ENCODE results near the gene PSMA5.
A peak's percentile ranks its signal among the peaks of the same experiment; 100 is the strongest.
"Not testable (repeated sequence)": the region's sequence is repeated elsewhere in the genome, so short reads cannot be mapped to it uniquely, and the experiment has no call there.

Gene PSMA5

DNA sequence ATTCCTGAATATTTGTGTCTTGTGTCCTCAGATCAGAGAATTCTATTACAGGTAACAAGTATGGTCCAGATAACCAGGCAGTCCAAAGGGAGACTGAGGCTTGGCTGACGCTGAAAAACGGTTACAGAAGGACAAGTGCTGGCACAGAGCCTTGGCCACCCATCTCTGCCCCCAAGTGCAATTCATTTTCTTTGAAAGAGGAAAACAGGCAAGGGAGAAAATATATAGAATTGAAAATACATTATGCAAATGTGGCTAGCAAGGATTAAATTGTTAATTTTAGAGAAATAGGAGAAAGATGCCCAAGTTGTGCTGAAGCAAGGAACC is 29.8 kb downstream of the PSMA5 start:
- TF ChIP-seq, protein P1, sequence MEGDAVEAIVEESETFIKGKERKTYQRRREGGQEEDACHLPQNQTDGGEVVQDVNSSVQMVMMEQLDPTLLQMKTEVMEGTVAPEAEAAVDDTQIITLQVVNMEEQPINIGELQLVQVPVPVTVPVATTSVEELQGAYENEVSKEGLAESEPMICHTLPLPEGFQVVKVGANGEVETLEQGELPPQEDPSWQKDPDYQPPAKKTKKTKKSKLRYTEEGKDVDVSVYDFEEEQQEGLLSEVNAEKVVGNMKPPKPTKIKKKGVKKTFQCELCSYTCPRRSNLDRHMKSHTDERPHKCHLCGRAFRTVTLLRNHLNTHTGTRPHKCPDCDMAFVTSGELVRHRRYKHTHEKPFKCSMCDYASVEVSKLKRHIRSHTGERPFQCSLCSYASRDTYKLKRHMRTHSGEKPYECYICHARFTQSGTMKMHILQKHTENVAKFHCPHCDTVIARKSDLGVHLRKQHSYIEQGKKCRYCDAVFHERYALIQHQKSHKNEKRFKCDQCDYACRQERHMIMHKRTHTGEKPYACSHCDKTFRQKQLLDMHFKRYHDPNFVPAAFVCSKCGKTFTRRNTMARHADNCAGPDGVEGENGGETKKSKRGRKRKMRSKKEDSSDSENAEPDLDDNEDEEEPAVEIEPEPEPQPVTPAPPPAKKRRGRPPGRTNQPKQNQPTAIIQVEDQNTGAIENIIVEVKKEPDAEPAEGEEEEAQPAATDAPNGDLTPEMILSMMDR (IDR thresholded peaks at IDR 0.05; ENCODE audit: control insufficient read depth, extremely low read depth, insufficient read depth): no peak
- DNase-seq (ENCODE audit: low read depth): no peak
- H3K4me3 ChIP-seq (ENCODE audit: low read depth, low read length): no peak overlapping the region

- no peak for DNase-seq (ENCODE audit: low read depth)
- TF ChIP-seq, protein P1 (IDR thresholded peaks at IDR 0.05; ENCODE audit: control insufficient read depth, extremely low read depth, insufficient read depth): no peak
- no peak overlapping the region for H3K4me3 ChIP-seq (ENCODE audit: low read depth, low read length)
Measured at GRCh38 chr1:109395602-109396512, 30.4 kb downstream of the PSMA5 start.

- H3K4me3 ChIP-seq (ENCODE audit: low read depth, low read length); DNase-seq (ENCODE audit: low read depth): not testable (repeated sequence)
Measured at GRCh38 chr1:109395282-109395599, 31.0 kb downstream of the PSMA5 start.

GRCh38 chr1:109394591-109395281 is 31.5 kb downstream of the PSMA5 start:
- no peak overlapping the region for H3K4me3 ChIP-seq (ENCODE audit: low read depth, low read length)
- DNase-seq (ENCODE audit: low read depth): no peak
- TF ChIP-seq, protein P1 (IDR thresholded peaks at IDR 0.05; ENCODE audit: control insufficient read depth, extremely low read depth, insufficient read depth): no peak

DNA sequence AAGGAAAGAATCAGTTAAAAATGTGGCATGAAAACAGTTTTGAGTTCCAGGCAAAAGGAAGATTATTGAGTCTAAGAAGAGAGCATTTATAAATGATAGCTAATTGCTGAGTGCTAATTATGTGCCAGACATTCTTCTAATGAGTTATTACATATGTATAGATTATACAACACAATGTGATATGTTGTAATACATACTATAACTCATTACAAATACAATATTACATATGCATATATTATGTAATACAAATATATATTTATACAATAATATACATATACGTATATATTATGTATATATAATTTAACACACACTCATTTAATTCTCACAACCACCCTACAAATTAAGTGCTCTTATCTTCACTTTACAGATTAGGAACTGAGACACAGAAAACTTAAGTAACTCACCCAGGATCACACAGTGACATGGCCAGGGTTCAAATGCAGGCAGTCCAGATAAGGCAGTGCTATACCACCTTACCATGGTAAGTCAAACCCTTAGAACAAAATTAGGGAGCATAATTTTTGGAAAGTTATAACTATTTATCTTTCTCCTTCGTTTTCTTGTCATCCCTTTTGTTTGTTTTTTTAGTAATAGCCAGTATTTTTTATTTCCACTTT is 32.5 kb downstream of the PSMA5 start:
- no peak for DNase-seq (ENCODE audit: low read depth)
- no peak overlapping the region for H3K4me3 ChIP-seq (ENCODE audit: low read depth, low read length)
- TF ChIP-seq, protein P1 (IDR thresholded peaks at IDR 0.05; ENCODE audit: control insufficient read depth, extremely low read depth, insufficient read depth): no peak

DNA sequence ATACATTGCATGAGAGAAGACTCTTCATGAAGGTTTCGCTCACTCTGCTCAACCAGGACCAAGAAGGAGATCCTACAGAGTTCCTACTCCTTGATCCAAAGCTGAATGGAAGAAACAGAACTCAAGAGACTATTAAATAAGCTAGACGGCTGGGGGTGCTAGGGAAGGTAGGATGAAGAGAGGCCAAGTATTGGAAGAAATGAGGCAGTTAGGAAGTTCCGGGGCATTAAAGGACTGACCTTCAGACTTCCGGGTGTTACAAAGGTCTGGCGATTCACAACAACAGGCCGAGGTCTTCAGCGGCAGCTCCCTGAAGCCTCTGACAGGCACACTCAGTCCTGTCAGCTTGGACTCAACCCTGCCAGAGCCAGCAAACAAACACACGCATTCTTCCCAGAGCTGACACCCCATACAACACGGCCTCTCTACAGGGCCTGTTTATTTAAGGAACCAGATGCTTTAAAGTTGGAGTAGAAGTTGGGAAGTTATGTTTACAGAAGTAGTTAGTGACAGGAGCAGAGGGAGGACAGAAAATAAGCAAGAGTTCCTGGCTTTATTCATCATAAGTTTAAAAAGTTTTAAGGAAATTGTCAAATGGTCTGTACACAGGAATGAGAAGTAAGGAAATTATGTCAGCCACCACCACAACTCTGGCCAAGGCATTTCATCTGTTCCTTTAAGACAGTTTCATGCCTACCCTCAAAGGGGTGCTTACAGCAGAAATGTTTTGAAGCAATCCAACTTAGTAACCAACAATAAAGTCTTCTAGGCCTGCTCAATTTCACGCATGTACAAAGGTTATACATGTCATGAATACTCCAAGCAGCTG is 33.2 kb downstream of the PSMA5 start:
- peak; percentile 67 for DNase-seq (ENCODE audit: low read depth)
- TF ChIP-seq, protein P1 (IDR thresholded peaks at IDR 0.05; ENCODE audit: control insufficient read depth, extremely low read depth, insufficient read depth): no peak
- H3K4me3 ChIP-seq (ENCODE audit: low read depth, low read length): peak overlapping the region; percentile 16; the same call in 1 of the 2 replicates
